GM12892 (cell line): ENCODE results near the gene UGT2B15.

ENCODE experiments used
- POLR2A ChIP-seq: IDR thresholded peaks from 2 replicates; pipeline ENCODE4 v1.6.1; 2011; ENCODE audit warnings: low read depth, low read length, control low read depth
- POLR2AphosphoS5 ChIP-seq: IDR thresholded peaks from 2 replicates; pipeline ENCODE4 v1.6.1; 2011; ENCODE audit warnings: low read depth, low read length, control low read depth
- TAF1 ChIP-seq: IDR thresholded peaks from 2 replicates; pipeline ENCODE4 v1.6.1; 2011; ENCODE audit warnings: low read depth, mild to moderate bottlenecking, control low read depth, low read length, borderline replicate concordance

DNA sequence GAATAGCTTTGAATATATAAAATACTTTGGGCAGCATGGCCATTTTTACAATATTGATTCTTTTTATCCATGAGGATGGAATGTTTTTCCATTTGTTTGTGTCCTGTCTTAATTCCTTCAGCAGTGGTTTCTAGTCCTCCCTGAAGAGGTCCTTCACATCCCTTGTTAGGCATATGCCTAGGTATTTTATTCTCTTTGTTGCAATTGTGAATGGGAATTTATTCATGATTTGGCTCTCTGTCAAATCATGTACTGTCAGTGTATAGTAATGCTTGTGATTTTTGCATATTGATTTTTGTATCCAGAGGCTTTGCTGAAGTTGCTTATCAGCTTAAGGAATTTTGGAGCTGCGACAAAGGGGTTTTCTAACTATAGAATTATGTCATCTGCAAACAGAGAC is 18.5 kb downstream of the UGT2B15 start:
- TF ChIP-seq POLR2AphosphoS5 = no peak
- TF ChIP-seq TAF1 = no peak
- no peak for TF ChIP-seq POLR2A
